ENCODE data around the gene FHIT. TPM values are rescaled to one million over a fixed set of nuclear protein-coding genes. Genes with fewer than 3 reads are reported as not detected.

FHIT gene
- total and polyA plus RNA-seq, 4 donors = 2.6 to 21.3 (median 8.7) TPM

GRCh38 chr3:59771768-59772181 lies 1479.5 kb downstream of the FHIT start:
- Histone ChIP-seq H3K27ac (ENCODE audit: low read depth in 1 of 2, low read length in 1 of 2) (no peak overlapping the region), H3K27me3 (ENCODE audit: control insufficient read depth in 3 of 3, insufficient read depth in 3 of 3, low read length in 2 of 3) (no peaks in the 10 kb centered on the region), H3K9ac (ENCODE audit: insufficient read depth in 1 of 2, low read length in 2 of 2) (no peak overlapping the region), H3K4me3 (no peak overlapping the region), H3K9me3 (ENCODE audit: control insufficient read depth in 4 of 4, insufficient read depth in 3 of 4, low read length in 3 of 4) (no peaks in the 10 kb centered on the region), H3K36me3 (ENCODE audit: control insufficient read depth in 4 of 4, insufficient read depth in 4 of 4, low read length in 4 of 4) (no peaks in the 10 kb centered on the region), H3K4me1 (ENCODE audit: control insufficient read depth in 5 of 5, insufficient read depth in 5 of 5, low read length in 5 of 5) (peaks cover 0 to 14% (median 0%) of the 10 kb centered on the region in 5 donors)
- DNase-seq (no peak), ATAC-seq (ENCODE audit: insufficient read depth, low FRiP score) (no peak)
- TF ChIP-seq CTCF (IDR thresholded peaks at IDR 0.05; ENCODE audit: control extremely low read depth, extremely low read depth) = no peak
- WGBS, 2 donors = 76 to 78% methylated on average over 3 of the region's 3 CpGs

- DNase-seq (peak in 1 of 3 donors; percentile 47), ATAC-seq (ENCODE audit: insufficient read depth, low FRiP score) (no peak)
- Histone ChIP-seq H3K4me1 (ENCODE audit: control insufficient read depth in 5 of 5, insufficient read depth in 5 of 5, low read length in 5 of 5) (peaks cover 0 to 18% (median 0%) of the 10 kb centered on the region in 5 donors), H3K27ac (ENCODE audit: low read depth in 1 of 2, low read length in 1 of 2) (no peak overlapping the region), H3K27me3 (ENCODE audit: control insufficient read depth in 3 of 3, insufficient read depth in 3 of 3, low read length in 2 of 3) (no peaks in the 10 kb centered on the region), H3K36me3 (ENCODE audit: control insufficient read depth in 4 of 4, insufficient read depth in 4 of 4, low read length in 4 of 4) (no peaks in the 10 kb centered on the region), H3K9me3 (ENCODE audit: control insufficient read depth in 4 of 4, insufficient read depth in 3 of 4, low read length in 3 of 4) (no peaks in the 10 kb centered on the region), H3K9ac (ENCODE audit: insufficient read depth in 1 of 2, low read length in 2 of 2) (no peak overlapping the region), H3K4me3 (no peak overlapping the region)
- WGBS, 2 donors = 84 to 86% methylated on average over 13 of the region's 13 CpGs
- no peak for TF ChIP-seq CTCF (IDR thresholded peaks at IDR 0.05; ENCODE audit: control extremely low read depth, extremely low read depth)
These were observed 1482.0 kb downstream of the FHIT start for GRCh38 chr3:59769127-59769750.

GRCh38 chr3:59766200-59766872 lies 1484.9 kb downstream of the FHIT start:
- 79 to 87% methylated on average over 6 of the region's 6 CpGs for WGBS, 2 donors
- peak; percentile 18 to 91 (median 82) for DNase-seq
- no peak for TF ChIP-seq CTCF (IDR thresholded peaks at IDR 0.05; ENCODE audit: control extremely low read depth, extremely low read depth)

More at GRCh38 chr3:59766200-59766872, 1484.9 kb downstream of the FHIT start:
- peaks cover 0 to 16% (median 0%) of the 10 kb centered on the region in 5 donors for H3K4me1 ChIP-seq (ENCODE audit: control insufficient read depth in 5 of 5, insufficient read depth in 5 of 5, low read length in 5 of 5)
- H3K36me3 ChIP-seq (ENCODE audit: control insufficient read depth in 4 of 4, insufficient read depth in 4 of 4, low read length in 4 of 4) = no peaks in the 10 kb centered on the region
- no peak overlapping the region for H3K9ac ChIP-seq (ENCODE audit: insufficient read depth in 1 of 2, low read length in 2 of 2)
- ATAC-seq (ENCODE audit: insufficient read depth, low FRiP score) = no peak
- H3K27me3 ChIP-seq (ENCODE audit: control insufficient read depth in 3 of 3, insufficient read depth in 3 of 3, low read length in 2 of 3) = no peaks in the 10 kb centered on the region
- no peak overlapping the region for H3K27ac ChIP-seq (ENCODE audit: low read depth in 1 of 2, low read length in 1 of 2)
- H3K4me3 ChIP-seq = no peak overlapping the region
- no peaks in the 10 kb centered on the region for H3K9me3 ChIP-seq (ENCODE audit: control insufficient read depth in 4 of 4, insufficient read depth in 3 of 4, low read length in 3 of 4)

Data from lung (tissue), 12 donors.